Measurements from ENCODE around the gene C16orf82. TPM values are rescaled to one million over a fixed set of nuclear protein-coding genes. Genes with fewer than 3 reads are reported as not detected.

C16orf82 gene
- total RNA-seq = not detected

GRCh38 chr16:27066668-27067537, at the start of gene C16orf82:
Gene C16orf82, plus strand, starts transcription at chr16:27066927.
- DNase-seq (ENCODE audit: low spot score) (no peak), ATAC-seq (ENCODE audit: low FRiP score) (peak; percentile 19)
- TF ChIP-seq, protein P1, sequence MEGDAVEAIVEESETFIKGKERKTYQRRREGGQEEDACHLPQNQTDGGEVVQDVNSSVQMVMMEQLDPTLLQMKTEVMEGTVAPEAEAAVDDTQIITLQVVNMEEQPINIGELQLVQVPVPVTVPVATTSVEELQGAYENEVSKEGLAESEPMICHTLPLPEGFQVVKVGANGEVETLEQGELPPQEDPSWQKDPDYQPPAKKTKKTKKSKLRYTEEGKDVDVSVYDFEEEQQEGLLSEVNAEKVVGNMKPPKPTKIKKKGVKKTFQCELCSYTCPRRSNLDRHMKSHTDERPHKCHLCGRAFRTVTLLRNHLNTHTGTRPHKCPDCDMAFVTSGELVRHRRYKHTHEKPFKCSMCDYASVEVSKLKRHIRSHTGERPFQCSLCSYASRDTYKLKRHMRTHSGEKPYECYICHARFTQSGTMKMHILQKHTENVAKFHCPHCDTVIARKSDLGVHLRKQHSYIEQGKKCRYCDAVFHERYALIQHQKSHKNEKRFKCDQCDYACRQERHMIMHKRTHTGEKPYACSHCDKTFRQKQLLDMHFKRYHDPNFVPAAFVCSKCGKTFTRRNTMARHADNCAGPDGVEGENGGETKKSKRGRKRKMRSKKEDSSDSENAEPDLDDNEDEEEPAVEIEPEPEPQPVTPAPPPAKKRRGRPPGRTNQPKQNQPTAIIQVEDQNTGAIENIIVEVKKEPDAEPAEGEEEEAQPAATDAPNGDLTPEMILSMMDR (IDR thresholded peaks at IDR 0.05) = no peak

DNA sequence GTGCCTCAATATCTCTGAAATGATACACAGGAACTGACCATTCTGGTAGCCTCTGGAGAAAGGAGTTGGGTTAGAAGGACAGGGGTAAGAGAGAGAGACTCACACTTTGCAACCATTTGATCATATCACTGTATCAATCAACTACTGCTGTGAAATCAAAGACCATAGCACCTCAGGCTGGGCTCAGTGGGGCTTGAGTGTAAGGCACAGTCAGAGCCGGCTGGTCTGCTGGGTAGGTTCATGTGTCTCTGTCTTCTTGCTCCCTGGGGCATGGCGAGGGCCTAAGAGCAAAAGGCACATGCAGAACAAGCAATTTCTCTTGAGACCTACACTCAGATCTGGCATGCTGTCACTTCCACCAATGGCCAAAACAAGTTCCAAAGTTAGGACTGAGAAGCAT, 46.7 kb upstream of the C16orf82 start:
- TF ChIP-seq, protein P1 (IDR thresholded peaks at IDR 0.05) = no peak
- ATAC-seq (ENCODE audit: low FRiP score) (no peak), DNase-seq (ENCODE audit: low spot score) (no peak)

- TF ChIP-seq, protein P1 (IDR thresholded peaks at IDR 0.05) = no peak
- ATAC-seq (ENCODE audit: low FRiP score) (no peak), DNase-seq (ENCODE audit: low spot score) (no peak)
Measured at GRCh38 chr16:27024010-27024409, 42.7 kb upstream of the C16orf82 start.

DNA sequence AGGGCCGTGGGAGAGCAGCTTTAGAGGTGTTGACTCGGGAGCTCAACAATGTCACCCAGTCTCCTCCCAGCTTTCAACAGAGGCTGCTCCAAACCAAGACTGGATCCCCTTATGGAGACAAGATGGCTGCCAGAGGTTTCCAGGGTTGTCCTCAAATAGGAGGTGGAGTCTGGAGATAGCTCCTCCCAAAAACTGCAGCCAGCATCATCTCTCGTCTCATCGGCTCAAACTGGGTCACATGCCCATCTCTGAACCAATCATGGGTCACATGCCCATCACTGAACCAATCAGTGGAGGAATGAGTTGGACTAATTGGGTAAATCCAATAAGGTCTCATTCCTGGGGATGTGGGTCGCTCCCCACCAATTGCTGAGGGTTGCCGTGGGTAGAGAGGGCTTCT, 41.1 kb upstream of the C16orf82 start:
- ATAC-seq (ENCODE audit: low FRiP score) (no peak), DNase-seq (ENCODE audit: low spot score) (no peak)
- TF ChIP-seq, protein P1 (IDR thresholded peaks at IDR 0.05) = no peak

- no peak for DNase-seq (ENCODE audit: low spot score)
- TF ChIP-seq, protein P1 (IDR thresholded peaks at IDR 0.05) = no peak
- no peak for ATAC-seq (ENCODE audit: low FRiP score)
Measured at GRCh38 chr16:27027971-27028370, 38.8 kb upstream of the C16orf82 start.

DNA sequence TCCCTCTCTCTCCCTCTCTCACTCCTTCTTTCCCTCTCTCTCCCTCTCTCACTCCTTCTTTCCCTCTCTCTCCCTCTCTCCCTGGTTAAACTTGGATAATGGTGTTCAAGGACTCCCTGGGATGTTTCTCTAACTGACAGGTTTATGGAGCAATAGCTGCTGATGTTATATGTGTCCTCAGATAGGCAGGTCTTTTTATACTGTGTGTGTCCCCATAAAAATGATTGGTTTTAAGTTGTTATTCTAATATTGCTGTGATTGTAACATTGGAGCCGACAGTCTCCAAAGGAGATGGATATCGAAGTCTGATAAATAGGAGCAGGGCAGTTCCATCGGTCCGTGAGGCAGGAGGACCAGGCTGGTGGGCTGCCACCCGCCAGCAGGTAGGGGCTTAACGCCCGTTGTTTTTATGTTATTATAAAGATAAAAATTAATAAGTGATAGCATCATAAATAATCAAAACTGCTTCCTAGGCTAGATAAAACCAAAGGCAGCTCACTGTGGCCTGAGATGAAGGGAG, 38.1 kb upstream of the C16orf82 start:
- ATAC-seq (ENCODE audit: low FRiP score) (no peak), DNase-seq (ENCODE audit: low spot score) (no peak)
- TF ChIP-seq, protein P1 (IDR thresholded peaks at IDR 0.05) = no peak

GRCh38 chr16:27029525-27029924, 37.2 kb upstream of the C16orf82 start:
- no peak for DNase-seq (ENCODE audit: low spot score)
- ATAC-seq (ENCODE audit: low FRiP score) = no peak
- TF ChIP-seq, protein P1 (IDR thresholded peaks at IDR 0.05) = no peak

Data from omental fat pad (tissue), 4 donors.